ENCODE measurements around the gene NCK1. TPM values are rescaled to one million over a fixed set of nuclear protein-coding genes. Genes with fewer than 3 reads are reported as not detected.

NCK1 gene
- total and polyA plus RNA-seq, 9 of the 15 experiments (the other 6 are each of a cell fraction or from before 2014, with no cell fraction given) = 17.3 to 30.5 (median 25.0) TPM

GRCh38 chr3:136885357-136886213 is 23.6 kb downstream of the NCK1 start:
- Histone ChIP-seq H3K4me2 (ENCODE audit: insufficient read depth, low read length) (no peak overlapping the region), H3K9me1 (ENCODE audit: control insufficient read depth, insufficient read depth, low read length) (no peaks in the 10 kb centered on the region), H3K79me2 (ENCODE audit: control insufficient read depth, insufficient read depth, low read length) (peaks cover 81% of the 10 kb centered on the region), H3K4me3 (no peak overlapping the region), H3K27me3 (ENCODE audit: control insufficient read depth in 2 of 2, insufficient read depth in 2 of 2, low read length in 2 of 2) (no peaks in the 10 kb centered on the region), H3K9me3 (replicated peaks; ENCODE audit: control insufficient read depth, insufficient read depth, low read depth, low read length) (no peaks in the 10 kb centered on the region), H3K27ac (ENCODE audit: extremely low read depth, low read depth, low read length) (no peak overlapping the region), H2AFZ (ENCODE audit: low read depth, low read length) (no peak overlapping the region), H3K4me1 (replicated peaks in 1 of 2; ENCODE audit: control insufficient read depth in 2 of 2, insufficient read depth in 2 of 2, low read length in 2 of 2) (peaks cover 2 to 6% of the 10 kb centered on the region in 2 experiments; a peak in 2 of 5 replicates), H3K9ac (ENCODE audit: insufficient read depth in 1 of 2, low read depth in 2 of 2, low read length in 2 of 2) (no peak overlapping the region), H4K20me1 (replicated peaks; ENCODE audit: control insufficient read depth, insufficient read depth, low read length) (0 out of 2 replicates have a peak, but pooled peaks cover 7% of the 10 kb centered on the region), H3K36me3 (ENCODE audit: control insufficient read depth, insufficient read depth, low read length) (no peaks in the 10 kb centered on the region; the same call in 2 of the 3 replicates)
- no TSS peak for BruUV-seq (replicated peaks)
- FAIRE-seq (no peak), DNase-seq (ENCODE audit: extremely low read depth in 1 of 4, low spot score in 3 of 4) (no peak), ATAC-seq (no peak)
- in situ Hi-C loops (cut with MboI) (no loop called here), intact Hi-C loops (cut with micrococcal nuclease) (no loop called here)
- WGBS (ENCODE audit: insufficient coverage, low coverage, missing lambda C conversion rate) = 79% methylated on average over 5 of the region's 5 CpGs
- CTCF ChIA-PET (ENCODE audit: low intra/inter-chr PET ratio) = no interaction called here
- TF ChIP-seq, protein P1, sequence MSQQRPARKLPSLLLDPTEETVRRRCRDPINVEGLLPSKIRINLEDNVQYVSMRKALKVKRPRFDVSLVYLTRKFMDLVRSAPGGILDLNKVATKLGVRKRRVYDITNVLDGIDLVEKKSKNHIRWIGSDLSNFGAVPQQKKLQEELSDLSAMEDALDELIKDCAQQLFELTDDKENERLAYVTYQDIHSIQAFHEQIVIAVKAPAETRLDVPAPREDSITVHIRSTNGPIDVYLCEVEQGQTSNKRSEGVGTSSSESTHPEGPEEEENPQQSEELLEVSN (IDR thresholded peaks at IDR 0.05; ENCODE audit: borderline replicate concordance in 1 of 2, extremely low read depth in 1 of 2, insufficient read depth in 1 of 2, insufficient read length in 1 of 2, low read depth in 1 of 2, low read length in 1 of 2, poor library complexity in 1 of 2, severe bottlenecking in 1 of 2) = no peak
- TF ChIP-seq TCFL5 (CRISPR knock-in tag; conservative IDR thresholded peaks at IDR 0.05) (no peak), PCBP2 (IDR thresholded peaks at IDR 0.05; ENCODE audit: low read depth, low read length, poor library complexity, severe bottlenecking) (no peak), EHMT2 (IDR thresholded peaks at IDR 0.05) (no peak), RAD51 (IDR thresholded peaks at IDR 0.05; ENCODE audit: borderline replicate concordance, low read depth) (no peak)
- TF ChIP-seq, protein P2, sequence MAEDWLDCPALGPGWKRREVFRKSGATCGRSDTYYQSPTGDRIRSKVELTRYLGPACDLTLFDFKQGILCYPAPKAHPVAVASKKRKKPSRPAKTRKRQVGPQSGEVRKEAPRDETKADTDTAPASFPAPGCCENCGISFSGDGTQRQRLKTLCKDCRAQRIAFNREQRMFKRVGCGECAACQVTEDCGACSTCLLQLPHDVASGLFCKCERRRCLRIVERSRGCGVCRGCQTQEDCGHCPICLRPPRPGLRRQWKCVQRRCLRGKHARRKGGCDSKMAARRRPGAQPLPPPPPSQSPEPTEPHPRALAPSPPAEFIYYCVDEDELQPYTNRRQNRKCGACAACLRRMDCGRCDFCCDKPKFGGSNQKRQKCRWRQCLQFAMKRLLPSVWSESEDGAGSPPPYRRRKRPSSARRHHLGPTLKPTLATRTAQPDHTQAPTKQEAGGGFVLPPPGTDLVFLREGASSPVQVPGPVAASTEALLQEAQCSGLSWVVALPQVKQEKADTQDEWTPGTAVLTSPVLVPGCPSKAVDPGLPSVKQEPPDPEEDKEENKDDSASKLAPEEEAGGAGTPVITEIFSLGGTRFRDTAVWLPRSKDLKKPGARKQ (CRISPR knock-in tag; IDR thresholded peaks at IDR 0.05) = no peak
- TF ChIP-seq, protein P3, sequence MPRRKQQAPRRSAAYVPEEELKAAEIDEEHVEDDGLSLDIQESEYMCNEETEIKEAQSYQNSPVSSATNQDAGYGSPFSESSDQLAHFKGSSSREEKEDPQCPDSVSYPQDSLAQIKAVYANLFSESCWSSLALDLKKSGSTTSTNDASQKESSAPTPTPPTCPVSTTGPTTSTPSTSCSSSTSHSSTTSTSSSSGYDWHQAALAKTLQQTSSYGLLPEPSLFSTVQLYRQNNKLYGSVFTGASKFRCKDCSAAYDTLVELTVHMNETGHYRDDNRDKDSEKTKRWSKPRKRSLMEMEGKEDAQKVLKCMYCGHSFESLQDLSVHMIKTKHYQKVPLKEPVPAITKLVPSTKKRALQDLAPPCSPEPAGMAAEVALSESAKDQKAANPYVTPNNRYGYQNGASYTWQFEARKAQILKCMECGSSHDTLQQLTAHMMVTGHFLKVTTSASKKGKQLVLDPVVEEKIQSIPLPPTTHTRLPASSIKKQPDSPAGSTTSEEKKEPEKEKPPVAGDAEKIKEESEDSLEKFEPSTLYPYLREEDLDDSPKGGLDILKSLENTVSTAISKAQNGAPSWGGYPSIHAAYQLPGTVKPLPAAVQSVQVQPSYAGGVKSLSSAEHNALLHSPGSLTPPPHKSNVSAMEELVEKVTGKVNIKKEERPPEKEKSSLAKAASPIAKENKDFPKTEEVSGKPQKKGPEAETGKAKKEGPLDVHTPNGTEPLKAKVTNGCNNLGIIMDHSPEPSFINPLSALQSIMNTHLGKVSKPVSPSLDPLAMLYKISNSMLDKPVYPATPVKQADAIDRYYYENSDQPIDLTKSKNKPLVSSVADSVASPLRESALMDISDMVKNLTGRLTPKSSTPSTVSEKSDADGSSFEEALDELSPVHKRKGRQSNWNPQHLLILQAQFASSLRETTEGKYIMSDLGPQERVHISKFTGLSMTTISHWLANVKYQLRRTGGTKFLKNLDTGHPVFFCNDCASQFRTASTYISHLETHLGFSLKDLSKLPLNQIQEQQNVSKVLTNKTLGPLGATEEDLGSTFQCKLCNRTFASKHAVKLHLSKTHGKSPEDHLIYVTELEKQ (CRISPR knock-in tag; IDR thresholded peaks at IDR 0.05) = no peak
- TF ChIP-seq, protein P4, sequence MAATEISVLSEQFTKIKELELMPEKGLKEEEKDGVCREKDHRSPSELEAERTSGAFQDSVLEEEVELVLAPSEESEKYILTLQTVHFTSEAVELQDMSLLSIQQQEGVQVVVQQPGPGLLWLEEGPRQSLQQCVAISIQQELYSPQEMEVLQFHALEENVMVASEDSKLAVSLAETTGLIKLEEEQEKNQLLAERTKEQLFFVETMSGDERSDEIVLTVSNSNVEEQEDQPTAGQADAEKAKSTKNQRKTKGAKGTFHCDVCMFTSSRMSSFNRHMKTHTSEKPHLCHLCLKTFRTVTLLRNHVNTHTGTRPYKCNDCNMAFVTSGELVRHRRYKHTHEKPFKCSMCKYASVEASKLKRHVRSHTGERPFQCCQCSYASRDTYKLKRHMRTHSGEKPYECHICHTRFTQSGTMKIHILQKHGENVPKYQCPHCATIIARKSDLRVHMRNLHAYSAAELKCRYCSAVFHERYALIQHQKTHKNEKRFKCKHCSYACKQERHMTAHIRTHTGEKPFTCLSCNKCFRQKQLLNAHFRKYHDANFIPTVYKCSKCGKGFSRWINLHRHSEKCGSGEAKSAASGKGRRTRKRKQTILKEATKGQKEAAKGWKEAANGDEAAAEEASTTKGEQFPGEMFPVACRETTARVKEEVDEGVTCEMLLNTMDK (IDR thresholded peaks at IDR 0.05; ENCODE audit: borderline replicate concordance, insufficient read depth, low read depth, low read length, poor library complexity, severe bottlenecking) = no peak
- POLR2A ChIA-PET = interaction anchor here (1.5 kb wide), 1 partner anchor 13 kb away, joined by 6 read pairs; no protein-coding TSS in a partner anchor
